GM21360 (cell line): ENCODE results near the gene INHA.

Experiments
- ATAC-seq: cut with Tn5 transposase; IDR thresholded peaks from one replicate; pipeline ENCODE4 v1.9.1; 2021; ENCODE audit warnings: mild to moderate bottlenecking, moderate library complexity; ENCODE audit not compliant: unreplicated experiment

INHA gene

GRCh38 chr2:219572237-219573001 lies at the start of gene INHA:
INHA (plus strand) TSS chr2:219572310; CDS start chr2:219572375, 65 bp downstream.
- no peak for ATAC-seq

GRCh38 chr2:219523031-219523671 lies 49.0 kb upstream of the INHA start:
- no peak for ATAC-seq

GRCh38 chr2:219524817-219525216 lies 47.3 kb upstream of the INHA start:
- no peak for ATAC-seq

GRCh38 chr2:219525533-219526232 lies 46.4 kb upstream of the INHA start:
- no peak for ATAC-seq

GRCh38 chr2:219526320-219527075 lies 45.6 kb upstream of the INHA start:
- ATAC-seq = no peak

- no peak for ATAC-seq
These were observed 45.1 kb upstream of the INHA start for GRCh38 chr2:219527076-219527394.

- ATAC-seq = no peak
These were observed 44.6 kb upstream of the INHA start for GRCh38 chr2:219527472-219527871.

GRCh38 chr2:219530048-219530963 lies 41.8 kb upstream of the INHA start:
- ATAC-seq = peak; percentile 60

GRCh38 chr2:219531639-219532377 lies 40.3 kb upstream of the INHA start:
- no peak for ATAC-seq

- ATAC-seq = no peak
These were observed 39.8 kb upstream of the INHA start for GRCh38 chr2:219532378-219532649.

GRCh38 chr2:219533930-219534661 lies 38.0 kb upstream of the INHA start:
- no peak for ATAC-seq

- ATAC-seq = no peak
These were observed 35.7 kb upstream of the INHA start for GRCh38 chr2:219536425-219536824.

- ATAC-seq = no peak
These were observed 35.1 kb upstream of the INHA start for GRCh38 chr2:219536967-219537366.

- ATAC-seq = no peak
These were observed 34.2 kb upstream of the INHA start for GRCh38 chr2:219537657-219538488.

- ATAC-seq = no peak
These were observed 33.6 kb upstream of the INHA start for GRCh38 chr2:219538504-219538951.

GRCh38 chr2:219538956-219539788 lies 32.9 kb upstream of the INHA start:
- ATAC-seq = no peak

GRCh38 chr2:219539926-219540678 lies 32.0 kb upstream of the INHA start:
- no peak for ATAC-seq
